NCI-H2196 (cell line): ENCODE measurements around the gene PSMD9.
A peak's percentile ranks its signal among the peaks of the same experiment; 100 is the strongest.

Source experiments
- DNase-seq: peaks from one replicate; lab custom pipeline; 2025; ENCODE audit not compliant: unreplicated experiment; lab: John Stamatoyannopoulos, UW

The PSMD9 gene

GRCh38 chr12:121949648-121950397 is 61.2 kb downstream of the PSMD9 start:
- no peak for DNase-seq

- no peak for DNase-seq
Observed at GRCh38 chr12:121953117-121953692, 64.6 kb downstream of the PSMD9 start.

GRCh38 chr12:121953695-121954094 is 65.1 kb downstream of the PSMD9 start:
- no peak for DNase-seq

GRCh38 chr12:121955258-121956237 is 67.0 kb downstream of the PSMD9 start:
- peak; percentile 12 for DNase-seq

GRCh38 chr12:121957861-121958515 is 69.4 kb downstream of the PSMD9 start:
- no peak for DNase-seq

GRCh38 chr12:121958541-121959240 is 70.1 kb downstream of the PSMD9 start:
- DNase-seq = no peak

- no peak for DNase-seq
Observed at GRCh38 chr12:121960541-121960940, 72.0 kb downstream of the PSMD9 start.

- no peak for DNase-seq
Observed at GRCh38 chr12:121961195-121961879, 72.7 kb downstream of the PSMD9 start.

GRCh38 chr12:121963341-121964018 is 74.9 kb downstream of the PSMD9 start:
- no peak for DNase-seq

GRCh38 chr12:121964813-121965643 is 76.4 kb downstream of the PSMD9 start:
- DNase-seq = no peak

- no peak for DNase-seq
Observed at GRCh38 chr12:121966959-121967358, 78.4 kb downstream of the PSMD9 start.
